Activated CD4-positive, alpha-beta T cell treated with anti-CD3 and anti-CD28 coated beads, Interleukin-2, amount 50 U/mL, for 24 hours (primary cell): ENCODE results near the gene LRRC51.
"Not testable (repeated sequence)": the region's sequence is repeated elsewhere in the genome, so short reads cannot be mapped to it uniquely, and the experiment has no call there.

ENCODE experiments used
- DNase-seq, 2 donors: peaks; one replicate each; pipeline ENCODE4 v3.0.0-alpha.2; 2020; ENCODE audit warnings: low read depth in 1 of 2, low spot score in 1 of 2

The LRRC51 gene

GRCh38 chr11:72138821-72139390 lies 58.3 kb downstream of the LRRC51 start:
- no peak for DNase-seq

- DNase-seq = no peak
Observed at GRCh38 chr11:72139500-72139899, 58.9 kb downstream of the LRRC51 start.

DNA sequence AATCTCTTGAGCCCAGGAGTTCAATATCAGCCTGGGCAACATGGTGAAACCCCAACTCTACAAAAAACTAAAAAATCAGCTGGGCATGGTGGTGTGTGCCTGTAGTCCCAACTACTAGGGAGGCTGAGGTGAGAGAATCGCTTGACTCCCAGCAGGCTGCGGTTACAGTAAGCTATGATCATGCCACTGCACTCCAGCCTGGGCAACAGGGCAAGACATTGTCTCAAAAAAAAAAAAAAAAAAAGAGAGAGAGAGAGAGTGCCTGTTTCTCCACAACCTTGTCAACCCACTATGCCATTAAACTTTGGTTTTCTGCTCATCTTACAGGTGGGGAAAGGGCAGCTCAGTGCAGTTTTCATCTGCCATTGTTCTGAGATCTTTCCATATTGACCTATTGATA lies 60.0 kb downstream of the LRRC51 start:
- no peak for DNase-seq

DNA sequence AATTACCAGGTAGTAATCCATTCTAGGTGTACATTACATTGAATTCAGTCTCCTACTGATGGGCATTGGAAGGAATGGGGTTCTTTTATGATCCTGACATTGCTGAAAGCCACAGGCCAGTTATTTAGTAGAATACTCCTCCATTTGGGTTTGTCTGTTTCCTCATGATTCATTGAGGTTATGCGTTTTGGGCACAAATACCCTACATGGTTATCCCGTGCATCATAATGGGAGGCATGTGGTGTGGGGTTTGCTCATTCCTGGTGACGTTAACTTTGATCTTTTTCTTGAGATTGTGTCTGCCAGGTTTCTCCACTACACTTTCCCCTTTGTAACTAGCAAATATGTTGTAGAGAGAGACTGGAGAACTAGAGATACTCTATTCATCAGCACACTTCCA lies 60.4 kb downstream of the LRRC51 start:
- DNase-seq = no peak

- not testable (repeated sequence) for DNase-seq
Observed at GRCh38 chr11:72142086-72142485, 61.4 kb downstream of the LRRC51 start.

GRCh38 chr11:72142543-72142942 lies 61.9 kb downstream of the LRRC51 start:
- DNase-seq = not testable (repeated sequence)

DNA sequence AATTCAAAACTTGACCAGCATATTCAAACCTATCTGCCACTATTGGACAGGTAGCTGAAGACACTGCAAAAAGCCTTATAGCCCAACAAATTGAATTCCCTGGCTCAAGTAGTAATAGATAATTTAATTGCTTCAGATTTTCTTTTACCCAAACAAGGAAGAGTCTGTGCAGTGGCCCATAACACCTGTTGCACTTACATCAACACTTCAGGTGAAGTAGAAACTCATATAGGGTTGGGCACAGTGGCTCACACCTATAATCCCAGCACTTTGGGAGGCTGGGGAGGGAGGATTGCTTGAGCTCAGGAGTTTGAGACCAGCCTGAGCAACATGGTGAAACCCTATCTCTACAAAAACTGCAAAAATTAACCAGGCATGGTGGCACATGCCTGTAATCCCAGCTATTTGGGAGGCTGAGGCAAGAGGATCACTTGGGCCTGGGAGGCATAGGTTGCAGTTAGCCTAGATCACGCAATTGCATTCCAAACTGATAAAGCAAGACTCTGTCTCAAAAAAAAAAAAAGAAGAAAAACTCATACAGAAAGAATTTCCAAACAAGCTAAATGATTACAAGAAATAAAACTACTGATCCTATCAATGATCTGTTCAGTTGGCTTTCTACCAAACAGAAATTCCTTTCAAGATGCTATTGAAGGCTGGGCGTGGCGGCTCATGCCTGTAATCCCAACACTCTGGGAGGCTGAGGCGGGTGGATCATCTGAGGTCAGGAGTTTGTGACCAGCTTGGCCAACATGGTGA lies 64.3 kb downstream of the LRRC51 start:
- DNase-seq = no peak
